MM.1S (cell line): Measurements from ENCODE around the gene ATRX.

Source experiments
- EZH2 ChIP-seq: fragments of 300-600 bp; sonication (generic); optimal IDR thresholded peaks from 2 replicates; pipeline ENCODE3; 2017; ENCODE audit warnings: low read depth, mild to moderate bottlenecking, antibody characterized with exemption, low read length, mixed read lengths
- TF ChIP-seq, protein P1 (sequence below): fragments of 300-600 bp; sonication (generic); IDR thresholded peaks from 2 replicates; pipeline ENCODE4 v1.5.1; 2016; ENCODE audit warnings: antibody characterized with exemption, low read length, mixed read lengths

DNA sequence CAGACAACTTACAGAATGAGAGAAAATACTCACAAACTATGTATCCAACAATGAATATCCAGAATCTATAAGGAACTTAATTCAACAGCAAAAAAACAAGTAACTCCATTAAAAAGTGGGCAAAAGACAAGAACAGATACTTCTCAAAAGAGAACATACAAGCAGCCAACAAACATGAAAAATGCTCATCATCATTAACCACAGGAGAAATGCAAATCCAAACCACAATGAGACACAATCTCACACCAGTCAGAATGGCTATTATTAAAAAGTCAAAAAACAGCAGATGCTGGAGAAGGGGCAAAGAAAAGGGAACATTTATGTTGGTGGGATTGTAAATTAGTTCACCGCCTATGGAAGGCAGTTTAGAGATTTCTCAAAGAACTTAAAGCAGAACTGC lies 188.5 kb downstream of the ATRX start:
- no peak for TF ChIP-seq EZH2
- TF ChIP-seq, protein P1, sequence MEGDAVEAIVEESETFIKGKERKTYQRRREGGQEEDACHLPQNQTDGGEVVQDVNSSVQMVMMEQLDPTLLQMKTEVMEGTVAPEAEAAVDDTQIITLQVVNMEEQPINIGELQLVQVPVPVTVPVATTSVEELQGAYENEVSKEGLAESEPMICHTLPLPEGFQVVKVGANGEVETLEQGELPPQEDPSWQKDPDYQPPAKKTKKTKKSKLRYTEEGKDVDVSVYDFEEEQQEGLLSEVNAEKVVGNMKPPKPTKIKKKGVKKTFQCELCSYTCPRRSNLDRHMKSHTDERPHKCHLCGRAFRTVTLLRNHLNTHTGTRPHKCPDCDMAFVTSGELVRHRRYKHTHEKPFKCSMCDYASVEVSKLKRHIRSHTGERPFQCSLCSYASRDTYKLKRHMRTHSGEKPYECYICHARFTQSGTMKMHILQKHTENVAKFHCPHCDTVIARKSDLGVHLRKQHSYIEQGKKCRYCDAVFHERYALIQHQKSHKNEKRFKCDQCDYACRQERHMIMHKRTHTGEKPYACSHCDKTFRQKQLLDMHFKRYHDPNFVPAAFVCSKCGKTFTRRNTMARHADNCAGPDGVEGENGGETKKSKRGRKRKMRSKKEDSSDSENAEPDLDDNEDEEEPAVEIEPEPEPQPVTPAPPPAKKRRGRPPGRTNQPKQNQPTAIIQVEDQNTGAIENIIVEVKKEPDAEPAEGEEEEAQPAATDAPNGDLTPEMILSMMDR = no peak
